ENCODE measurements around the gene MCM9.

Gene MCM9

DNA sequence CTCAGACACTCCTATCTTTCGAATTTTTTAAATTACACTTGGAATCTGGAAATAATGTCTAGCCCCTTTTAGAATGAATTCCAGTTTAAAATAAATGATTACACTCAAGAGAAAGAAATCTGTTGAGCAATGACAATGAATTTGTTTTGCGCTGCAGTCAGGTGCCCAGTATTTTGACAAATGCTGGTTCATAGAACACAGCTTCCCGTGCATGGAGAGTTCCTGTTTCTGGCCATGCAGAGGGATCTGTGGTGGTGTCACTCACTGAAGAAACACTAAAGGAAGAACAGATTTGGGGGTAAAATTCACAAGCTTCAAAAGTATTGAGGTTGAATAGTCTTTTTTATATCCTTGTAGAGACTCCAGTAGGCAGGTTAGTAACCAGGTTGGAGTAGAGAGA is 170.2 kb downstream of the MCM9 start:
- no peak for DNase-seq

All from activated CD4-positive, CD25-positive, alpha-beta regulatory T cell (primary cell).